Posterior cingulate gyrus (tissue), 11 donors: ENCODE results near the gene MYH15.

Experiments
- DNase-seq, 10 donors: peaks; one replicate each; pipeline versions ENCODE4 v3.0.0 to v3.0.0-alpha.2; 2020 to 2021; ENCODE audit warnings: mixed read lengths in 3 of 10
- intact Hi-C: fragments of 100-400 bp; cut with DNase I; formaldehyde crosslinking; loops from one replicate; pipeline ENCODE4 v1.15.1; 2023

MYH15 gene

DNA sequence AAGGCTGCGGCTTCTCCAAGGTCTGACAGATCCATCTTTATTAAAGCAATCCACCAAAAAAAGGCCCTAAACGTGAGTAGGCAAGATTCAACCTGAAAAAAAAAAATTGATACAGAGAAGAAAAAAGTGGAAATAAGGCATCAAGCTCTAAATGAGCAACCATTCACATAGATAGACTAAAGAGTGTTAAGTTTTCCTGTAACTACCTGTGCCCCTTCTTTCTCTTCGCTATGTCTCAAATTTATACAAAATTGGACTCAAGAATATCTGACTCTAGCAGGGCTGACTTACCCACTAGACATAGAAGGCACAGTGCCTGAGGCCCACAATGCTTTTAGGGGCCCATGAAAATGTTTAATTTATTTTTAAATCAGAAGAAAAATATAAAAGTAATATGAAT, at the start of gene MYH15:
Gene MYH15, minus strand, starts transcription at position 101 of the 400 bp plus-strand sequence. Its CDS starts 66 bp downstream, at position 35.
- no peak for DNase-seq
- intact Hi-C loops: no loop called here

GRCh38 chr3:108555966-108556581, 45.7 kb upstream of the MYH15 start:
- DNase-seq: no peak
- intact Hi-C loops: no loop called here

DNA sequence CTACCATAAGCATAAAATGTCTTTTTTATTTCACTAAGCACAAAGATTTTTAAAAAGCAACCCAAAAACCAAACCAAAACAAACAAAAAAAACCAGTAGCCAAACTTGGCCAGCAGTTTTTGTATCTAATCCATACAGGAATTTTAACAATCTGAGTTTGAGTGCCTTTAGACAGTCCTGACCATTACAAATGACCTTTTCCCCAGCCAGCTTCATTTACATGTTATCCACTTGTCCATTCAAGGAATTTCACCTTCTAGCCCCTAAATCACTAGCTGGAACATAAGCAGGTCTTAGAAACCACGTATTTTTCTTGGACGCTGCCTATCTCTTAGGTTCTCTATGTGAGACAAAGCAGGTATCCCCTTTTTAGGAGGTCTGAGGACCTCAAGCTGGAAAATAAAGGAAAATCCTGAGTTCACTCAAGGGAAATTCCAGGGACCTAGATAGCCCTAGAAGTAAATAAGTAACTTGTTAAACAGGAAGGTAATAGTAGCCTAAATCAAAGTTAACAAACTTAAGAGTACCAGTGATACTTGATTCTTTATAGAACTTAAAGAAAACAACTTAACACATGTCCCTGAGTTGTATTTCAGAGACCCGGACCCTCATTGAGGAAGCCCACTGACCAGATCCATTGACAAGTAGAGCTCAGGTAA, 44.6 kb upstream of the MYH15 start:
- DNase-seq: no peak
- intact Hi-C loops: no loop called here

DNA sequence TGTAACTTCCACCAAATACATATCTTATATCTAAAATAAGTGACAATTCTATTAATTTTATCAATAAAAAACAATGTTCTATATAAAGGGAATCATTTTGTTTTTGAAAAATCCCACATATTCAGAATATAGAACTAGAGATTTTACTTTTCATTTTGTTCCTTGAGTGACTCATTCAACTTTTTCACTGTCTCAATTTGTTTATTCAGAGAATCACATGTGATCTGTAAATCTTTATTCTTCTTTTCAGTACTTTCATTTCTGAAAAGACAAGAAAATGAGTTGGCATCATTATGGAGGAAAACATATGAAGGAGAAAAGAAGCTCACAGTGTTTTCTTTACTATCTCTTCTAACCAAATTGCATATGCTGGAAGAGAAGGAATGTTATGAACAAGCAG, 43.8 kb upstream of the MYH15 start:
- intact Hi-C loops: no loop called here

GRCh38 chr3:108552267-108553159, 42.1 kb upstream of the MYH15 start:
- intact Hi-C loops: loop anchor here (1.0 kb wide), 1 partner anchor 63 kb away; no protein-coding TSS in a partner anchor
- DNase-seq: no peak

More for the DNA sequence above, 43.8 kb upstream of the MYH15 start:
- DNase-seq: no peak

GRCh38 chr3:108548886-108549285, 38.5 kb upstream of the MYH15 start:
- DNase-seq: no peak
- intact Hi-C loops: no loop called here

- no peak for DNase-seq
- intact Hi-C loops: no loop called here
Measured at GRCh38 chr3:108548304-108548703, 37.9 kb upstream of the MYH15 start.

- no peak for DNase-seq
- intact Hi-C loops: no loop called here
Measured at GRCh38 chr3:108546692-108547091, 36.3 kb upstream of the MYH15 start.

DNA sequence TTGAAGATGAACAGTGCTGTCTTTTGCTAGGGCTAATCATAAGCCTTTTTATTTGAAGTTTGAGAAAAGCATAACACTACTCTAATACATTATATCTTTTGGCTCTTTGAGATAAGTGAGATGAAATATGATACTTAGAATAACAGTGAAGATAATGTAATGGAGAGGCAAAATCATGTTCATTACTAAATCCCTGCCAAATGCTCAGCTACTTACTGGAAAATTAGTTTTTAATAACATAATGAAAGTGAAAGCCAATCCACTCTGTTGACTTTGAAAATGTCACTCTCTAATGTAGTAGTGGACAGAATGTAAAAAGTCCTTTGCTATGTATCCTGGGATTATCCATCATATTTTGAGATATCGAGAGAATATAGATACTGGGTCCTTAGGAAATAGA, 35.9 kb upstream of the MYH15 start:
- intact Hi-C loops: no loop called here
- no peak for DNase-seq

GRCh38 chr3:108538083-108538482, 27.7 kb upstream of the MYH15 start:
- intact Hi-C loops: no loop called here
- DNase-seq: no peak

DNA sequence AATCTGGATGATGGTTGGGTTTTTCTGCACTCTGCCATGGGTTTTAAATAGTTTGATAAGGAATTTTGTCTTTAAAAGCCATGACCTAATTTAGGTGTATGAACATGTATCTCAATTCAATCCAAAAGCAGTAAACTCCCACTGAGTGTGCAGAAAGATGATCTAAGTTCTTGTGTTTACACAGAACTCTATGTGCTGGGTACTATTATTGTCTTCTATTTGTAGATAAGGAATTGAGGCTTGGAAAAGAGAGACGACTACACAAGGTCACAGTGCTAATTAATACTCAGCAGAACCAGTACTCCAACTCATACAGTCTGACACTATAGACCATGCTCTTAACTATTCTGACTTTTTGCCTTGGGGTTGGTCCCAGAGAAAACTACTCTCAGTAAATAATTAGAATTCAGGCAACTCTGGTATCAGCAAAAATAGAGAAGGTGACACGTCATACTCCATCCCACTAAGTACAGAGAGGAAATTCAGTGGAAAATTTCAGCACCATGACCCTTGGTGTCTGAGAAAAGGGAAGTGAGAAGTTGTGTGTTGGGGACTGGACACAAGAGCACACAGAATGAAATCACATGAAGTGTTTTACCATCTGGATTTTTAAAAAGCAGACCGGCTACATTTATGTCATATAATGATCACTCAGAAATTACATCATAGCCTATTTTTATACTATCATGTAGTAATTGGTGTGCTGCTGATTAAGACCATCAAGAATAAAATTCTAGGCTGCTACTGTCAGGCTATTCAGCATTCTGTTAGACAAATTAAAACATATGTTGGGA, 18.3 kb upstream of the MYH15 start:
- intact Hi-C loops: no loop called here
- no peak for DNase-seq

GRCh38 chr3:108527817-108528216, 17.4 kb upstream of the MYH15 start:
- no peak for DNase-seq
- intact Hi-C loops: no loop called here

GRCh38 chr3:108527109-108527508, 16.7 kb upstream of the MYH15 start:
- intact Hi-C loops: no loop called here
- DNase-seq: no peak

DNA sequence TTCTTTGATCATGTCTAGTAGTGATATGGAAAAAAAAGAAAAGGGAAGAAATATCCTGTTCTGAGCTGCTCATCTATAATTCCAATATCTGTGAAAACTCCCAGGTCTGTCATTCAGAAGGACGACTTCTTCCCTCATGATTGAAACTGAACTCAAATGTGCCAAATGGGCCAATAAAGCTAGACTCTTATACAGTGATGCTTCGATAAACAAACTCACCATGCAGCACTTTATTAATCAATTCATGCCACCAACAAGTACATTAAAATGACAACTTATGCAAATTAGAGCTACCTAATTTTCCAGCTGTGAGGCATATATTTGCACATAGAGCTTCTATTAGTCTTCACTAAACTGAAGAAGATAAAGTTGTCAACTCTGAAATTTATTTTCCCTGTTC, 15.6 kb upstream of the MYH15 start:
- intact Hi-C loops: no loop called here
- DNase-seq: no peak

GRCh38 chr3:108525256-108525655, 14.9 kb upstream of the MYH15 start:
- no peak for DNase-seq
- intact Hi-C loops: no loop called here

DNA sequence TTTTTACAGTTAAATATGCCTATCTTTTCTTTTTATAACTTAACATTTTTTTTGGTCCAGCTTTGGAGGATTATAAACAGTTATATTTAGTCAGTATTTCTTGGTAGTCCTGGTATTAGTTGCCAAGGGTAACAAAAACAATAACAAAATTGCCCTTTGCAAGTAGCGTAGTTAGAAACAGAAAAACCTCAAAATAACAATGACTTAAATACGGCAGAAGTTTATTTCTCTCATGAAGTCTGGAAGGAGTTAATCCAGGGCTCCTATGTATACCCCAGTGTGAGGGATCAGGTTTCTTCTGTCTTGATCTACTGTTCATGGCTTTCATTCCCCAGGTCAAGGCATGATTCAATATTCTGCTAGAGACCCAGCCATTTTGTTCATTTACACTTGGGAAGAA, 14.1 kb upstream of the MYH15 start:
- DNase-seq: no peak
- intact Hi-C loops: no loop called here

DNA sequence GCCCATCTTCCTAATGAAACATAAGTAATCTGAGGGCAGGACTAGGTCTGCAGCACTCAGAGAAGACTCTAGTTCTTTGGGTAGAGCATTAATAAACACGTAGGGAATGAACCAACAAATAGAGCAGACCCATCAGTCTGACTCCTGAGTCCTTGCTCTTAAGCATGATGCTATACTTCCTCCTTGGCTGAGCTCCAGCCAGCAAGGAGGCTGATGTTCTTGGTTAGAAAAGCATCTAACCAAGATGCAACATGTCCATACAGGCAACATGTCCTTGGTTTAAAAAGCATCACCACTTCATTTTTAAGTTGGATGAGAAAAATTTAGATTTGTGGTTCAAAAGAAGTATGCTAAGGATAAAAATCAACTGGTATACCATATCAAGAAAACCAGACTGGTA, 8.5 kb upstream of the MYH15 start:
- no peak for DNase-seq
- intact Hi-C loops: no loop called here

GRCh38 chr3:108516881-108517280, 6.5 kb upstream of the MYH15 start:
- DNase-seq: no peak
- intact Hi-C loops: no loop called here

DNA sequence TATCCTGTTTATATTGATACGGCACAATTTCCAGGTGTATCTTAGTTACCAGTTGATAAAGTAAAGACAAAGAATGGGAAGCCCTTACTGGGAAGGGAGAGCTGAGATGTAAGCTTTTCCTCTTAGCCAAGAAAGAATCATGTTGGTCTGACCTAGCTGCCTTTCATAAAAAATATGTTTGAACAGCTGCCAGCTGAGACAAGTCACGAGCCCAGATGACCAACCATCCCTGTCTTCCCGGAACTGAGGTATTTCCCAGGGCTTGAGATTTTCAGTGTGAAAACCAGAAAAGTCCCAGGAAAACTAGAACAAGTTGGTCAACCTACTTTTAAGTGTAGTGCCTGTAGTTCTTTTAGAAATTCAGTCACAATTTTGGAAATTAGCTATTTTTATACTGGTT, 3.6 kb upstream of the MYH15 start:
- no peak for DNase-seq

DNA sequence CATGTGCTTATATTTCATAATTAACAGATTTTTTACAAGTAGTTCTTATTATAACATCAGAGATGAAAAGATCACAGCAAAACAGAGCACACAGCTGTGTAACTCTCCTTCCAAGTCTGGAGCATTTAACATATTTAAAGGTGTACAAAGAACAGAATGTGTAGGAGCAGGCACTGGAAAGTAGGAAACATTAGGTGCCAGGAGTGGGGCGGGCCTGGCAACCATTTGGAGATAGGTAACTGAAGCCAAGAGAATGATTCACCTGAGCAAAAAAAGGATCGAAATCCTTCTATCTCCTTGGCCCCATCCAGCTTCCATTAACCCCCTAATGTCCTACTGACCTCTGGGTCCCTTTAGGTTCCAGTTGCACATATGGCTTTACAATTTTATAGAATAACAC, 2.3 kb upstream of the MYH15 start:
- DNase-seq: peak in 8 of 10 donors; percentile 11 to 87 (median 31)
- intact Hi-C loops: no loop called here

More for the DNA sequence above, 3.6 kb upstream of the MYH15 start:
- intact Hi-C loops: no loop called here

DNA sequence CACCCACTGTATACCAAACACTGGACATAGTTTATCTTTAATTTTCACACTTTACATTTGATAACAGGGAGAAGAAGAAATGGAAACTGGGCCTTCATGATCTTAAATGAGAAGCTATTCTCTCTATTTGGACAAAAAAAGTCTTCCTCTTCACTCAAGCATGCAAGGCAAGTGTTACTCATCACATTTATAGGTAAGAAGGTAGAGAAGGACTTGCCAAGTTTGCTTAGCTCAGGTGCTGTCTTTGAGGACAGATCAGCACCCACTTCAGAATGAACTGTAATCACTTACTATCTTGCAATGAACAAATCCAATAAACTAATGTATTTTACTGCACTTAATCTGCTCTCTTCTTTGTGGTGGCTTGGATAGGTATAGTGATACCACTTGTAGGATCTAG, 1.1 kb upstream of the MYH15 start:
- no peak for DNase-seq
- intact Hi-C loops: no loop called here
